Fibroblast of skin of scalp (primary cell): ENCODE results near the gene PTPN6. TPM values are rescaled to one million over a fixed set of nuclear protein-coding genes. Genes with fewer than 3 reads are reported as not detected.
"Not testable (repeated sequence)": the region's sequence is repeated elsewhere in the genome, so short reads cannot be mapped to it uniquely, and the experiment has no call there.

Experiments used
- DNase-seq: peaks from one replicate; pipeline ENCODE4 v3.0.0-alpha.2; 2013
- polyA plus RNA-seq, 2 experiments: library from polyadenylated mRNA; unstranded; fragments of 120-200 nt; gene quantifications; one replicate each; pipeline ENCODE4 v1.2.1, GENCODE V29; 2013; ENCODE audit not compliant: insufficient read length in 2 of 2

Gene PTPN6
- 0.31 TPM for polyA plus RNA-seq (2013, experiment 1 of 2; ENCODE audit: insufficient read length)
- polyA plus RNA-seq (2013, experiment 2 of 2; ENCODE audit: insufficient read length) = 0.76 TPM

DNA sequence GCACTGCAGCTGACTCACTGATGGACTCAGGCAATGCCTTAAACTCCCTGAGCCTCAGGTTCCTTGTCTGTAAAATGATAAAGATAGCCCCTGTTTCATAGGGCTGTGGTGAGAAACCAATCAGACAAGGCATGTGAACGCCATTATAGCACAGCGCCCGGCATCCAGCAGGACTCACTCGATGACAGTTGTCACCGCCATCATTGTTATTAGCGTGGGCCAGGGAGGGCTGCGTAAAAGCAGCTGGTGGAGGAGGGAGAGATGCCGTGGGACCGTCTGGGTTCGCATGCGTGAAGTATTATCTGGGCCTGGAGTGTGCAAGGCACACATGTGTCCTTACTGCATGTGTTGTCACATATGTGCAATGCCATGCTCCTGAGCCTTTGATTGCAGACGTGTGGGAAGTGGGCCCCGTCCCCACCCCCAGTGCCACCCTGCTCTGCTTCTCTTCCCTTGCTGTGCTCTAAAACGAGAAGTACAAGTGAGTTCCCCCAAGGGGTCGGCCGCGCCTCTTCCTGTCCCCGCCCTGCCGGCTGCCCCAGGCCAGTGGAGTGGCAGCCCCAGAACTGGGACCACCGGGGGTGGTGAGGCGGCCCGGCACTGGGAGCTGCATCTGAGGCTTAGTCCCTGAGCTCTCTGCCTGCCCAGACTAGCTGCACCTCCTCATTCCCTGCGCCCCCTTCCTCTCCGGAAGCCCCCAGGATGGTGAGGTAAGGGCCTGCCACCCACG, at the start of gene PTPN6:
PTPN6 (plus strand) TSS at position 546 of the 730 bp plus-strand sequence; CDS start at position 703, 157 bp downstream.
- DNase-seq = no peak

DNA sequence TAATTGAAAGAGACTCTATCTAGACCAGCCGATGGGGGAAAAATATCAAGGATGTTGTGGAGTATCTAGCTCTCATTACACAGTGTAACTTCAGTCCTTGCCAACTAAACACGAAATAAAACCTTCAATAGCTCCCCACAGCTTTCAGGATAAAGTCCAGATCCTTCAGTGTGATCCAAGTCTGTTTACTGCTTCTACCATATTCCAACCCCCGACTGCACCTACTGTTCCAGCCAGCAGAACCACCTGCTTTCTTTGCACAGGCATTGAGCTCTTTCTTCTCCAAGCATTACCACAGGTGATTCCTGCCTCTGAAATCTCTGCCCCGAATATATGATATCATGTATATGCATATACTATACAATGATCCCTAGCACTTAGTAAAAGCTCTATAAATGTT, 48.7 kb upstream of the PTPN6 start:
- DNase-seq = no peak

DNA sequence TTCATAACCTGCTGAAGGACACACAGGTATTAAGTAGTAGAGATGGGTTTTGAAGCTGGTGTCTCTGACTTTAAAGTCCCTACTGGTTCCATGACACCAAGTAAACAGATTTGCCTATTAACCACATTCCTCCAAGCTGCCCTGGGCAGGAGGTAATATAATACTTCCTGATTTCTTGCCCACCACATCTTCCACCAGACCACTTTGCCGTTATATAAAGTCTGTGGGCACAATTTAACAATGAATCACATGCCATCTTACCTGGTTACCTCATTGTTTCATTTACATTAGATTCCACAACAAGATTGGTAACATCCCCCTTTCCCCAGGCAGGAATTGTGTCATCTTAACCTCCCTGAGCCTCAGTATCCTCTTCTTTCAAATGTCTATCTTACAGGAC, 47.4 kb upstream of the PTPN6 start:
- DNase-seq = no peak

DNA sequence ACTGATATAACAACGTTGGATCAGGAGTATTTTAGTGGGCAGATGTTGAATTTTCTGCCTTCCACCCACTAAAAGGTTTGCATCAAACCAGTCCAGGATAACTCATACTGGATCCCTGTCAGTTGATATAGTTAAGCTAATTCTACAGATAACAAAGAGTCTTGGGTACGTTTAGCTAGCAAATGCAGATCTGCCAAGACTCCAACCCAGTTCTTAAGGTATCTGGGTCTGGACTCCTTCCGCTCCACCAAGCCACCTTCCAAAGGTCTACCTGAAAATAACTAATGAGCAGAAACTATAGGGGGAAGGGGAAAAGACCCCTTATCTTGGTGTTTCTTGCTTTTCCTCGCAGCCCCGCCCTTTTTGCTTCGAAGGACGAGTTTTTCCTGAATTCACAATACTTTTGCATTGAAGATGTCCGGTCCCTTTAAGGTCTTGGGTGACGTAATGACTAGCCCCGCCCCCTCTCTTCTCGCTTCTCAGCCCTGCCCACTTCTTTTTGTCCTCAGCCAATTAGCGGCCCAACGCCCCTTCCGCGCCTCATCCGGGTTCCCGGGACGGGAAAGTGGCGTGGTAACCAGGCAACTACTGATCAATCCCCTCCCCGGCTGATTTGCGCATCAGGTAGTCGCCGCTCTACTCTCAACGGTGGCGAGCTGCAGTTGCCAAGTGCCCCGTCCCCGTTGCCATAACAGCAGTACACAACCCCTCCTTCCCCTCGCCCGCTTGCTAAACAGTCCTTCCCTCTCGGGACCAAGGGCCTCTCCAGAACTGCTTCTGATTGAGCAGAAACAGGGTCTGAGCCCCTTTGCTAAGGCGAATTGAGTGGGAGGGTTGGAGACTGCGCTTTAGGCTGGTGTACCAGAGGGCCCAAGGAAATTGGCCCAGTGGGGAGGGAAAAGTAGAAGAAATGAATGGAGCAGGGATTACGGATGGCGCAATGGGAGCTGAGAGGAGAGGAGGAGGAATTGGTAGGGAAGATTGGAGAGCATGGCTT, 46.6 kb upstream of the PTPN6 start, which contains the start of gene LRRC23:
LRRC23 (plus strand) TSS at position 543 of the 997 bp plus-strand sequence. CDS start 812 bp downstream, outside the sequence.
- peak; percentile 95 for DNase-seq

DNA sequence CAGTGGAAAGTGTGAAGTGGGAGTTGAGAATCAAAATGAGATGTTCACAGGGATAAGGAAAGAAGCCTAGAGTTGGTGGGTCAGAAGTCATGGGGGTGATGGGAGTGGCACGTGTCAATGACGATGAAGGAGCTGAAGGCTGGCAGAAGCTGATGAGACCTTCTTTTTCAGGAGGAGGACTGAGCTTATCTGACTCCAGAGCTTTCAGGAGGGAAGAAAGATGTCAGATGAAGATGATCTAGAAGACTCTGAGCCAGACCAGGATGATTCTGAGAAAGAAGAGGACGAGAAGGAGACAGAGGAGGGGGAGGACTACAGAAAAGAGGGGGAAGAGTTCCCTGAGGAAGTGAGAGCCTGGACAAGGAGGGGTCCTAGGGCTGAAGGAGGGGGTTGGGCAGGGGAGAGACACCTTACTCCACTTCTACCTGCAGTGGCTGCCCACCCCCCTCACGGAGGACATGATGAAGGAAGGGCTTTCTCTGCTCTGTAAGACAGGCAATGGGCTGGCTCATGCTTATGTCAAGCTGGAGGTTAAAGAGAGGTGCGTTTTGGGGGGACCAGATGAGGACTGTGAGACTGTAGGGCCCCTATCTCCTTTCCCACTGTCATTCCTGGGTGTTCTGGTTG, 45.6 kb upstream of the PTPN6 start:
- no peak for DNase-seq

DNA sequence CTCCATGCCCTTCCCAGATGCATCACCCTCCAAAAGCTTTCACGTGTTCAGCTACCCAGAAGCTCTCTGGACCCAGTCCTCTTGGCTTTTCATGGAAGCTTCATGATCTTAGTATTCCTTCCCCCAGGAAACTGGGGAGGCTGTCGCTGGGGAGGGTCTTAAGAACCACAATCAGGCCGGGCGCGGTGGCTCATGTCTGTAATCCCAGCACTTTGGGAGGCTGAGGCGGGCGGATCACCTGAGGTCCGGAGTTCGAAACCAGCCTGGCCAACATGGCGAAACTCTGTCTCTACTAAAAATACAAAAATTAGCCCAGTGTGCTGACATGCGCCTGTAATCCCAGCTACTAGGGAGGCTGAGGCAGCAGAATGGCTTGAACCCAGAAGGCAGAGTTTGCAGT, 43.0 kb upstream of the PTPN6 start:
- not testable (repeated sequence) for DNase-seq

DNA sequence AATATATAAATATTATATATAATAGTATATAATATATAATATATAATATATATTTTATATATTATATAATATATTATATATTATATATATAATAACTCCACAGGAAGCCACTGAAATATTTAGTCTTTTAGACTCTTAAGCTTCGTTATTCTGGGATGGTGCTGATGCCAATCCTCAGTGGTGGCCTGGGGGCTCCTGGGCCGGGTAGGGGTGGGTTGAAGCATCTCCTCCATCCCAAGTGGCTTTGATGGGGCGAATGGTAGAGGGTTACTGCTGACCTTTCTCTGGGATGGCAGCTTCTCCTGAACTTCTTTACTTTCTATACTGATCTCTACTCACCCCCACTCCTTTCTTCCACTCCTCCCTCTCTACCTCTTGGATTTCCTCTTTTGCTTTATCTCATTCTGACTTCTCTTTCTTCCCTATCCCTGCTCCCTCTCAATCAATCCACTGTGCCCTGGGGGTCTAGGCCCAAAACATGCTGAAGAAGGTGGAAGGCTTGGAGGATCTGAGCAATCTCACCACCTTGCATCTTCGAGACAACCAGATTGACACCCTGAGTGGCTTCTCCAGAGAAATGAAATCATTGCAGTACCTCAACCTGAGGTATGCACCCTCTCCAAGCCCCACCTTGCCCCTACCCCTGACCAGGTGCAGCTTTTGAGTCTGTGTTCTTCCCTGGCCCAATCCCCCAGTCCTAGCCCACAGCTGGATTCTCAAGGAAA, 41.6 kb upstream of the PTPN6 start:
- DNase-seq = no peak

DNA sequence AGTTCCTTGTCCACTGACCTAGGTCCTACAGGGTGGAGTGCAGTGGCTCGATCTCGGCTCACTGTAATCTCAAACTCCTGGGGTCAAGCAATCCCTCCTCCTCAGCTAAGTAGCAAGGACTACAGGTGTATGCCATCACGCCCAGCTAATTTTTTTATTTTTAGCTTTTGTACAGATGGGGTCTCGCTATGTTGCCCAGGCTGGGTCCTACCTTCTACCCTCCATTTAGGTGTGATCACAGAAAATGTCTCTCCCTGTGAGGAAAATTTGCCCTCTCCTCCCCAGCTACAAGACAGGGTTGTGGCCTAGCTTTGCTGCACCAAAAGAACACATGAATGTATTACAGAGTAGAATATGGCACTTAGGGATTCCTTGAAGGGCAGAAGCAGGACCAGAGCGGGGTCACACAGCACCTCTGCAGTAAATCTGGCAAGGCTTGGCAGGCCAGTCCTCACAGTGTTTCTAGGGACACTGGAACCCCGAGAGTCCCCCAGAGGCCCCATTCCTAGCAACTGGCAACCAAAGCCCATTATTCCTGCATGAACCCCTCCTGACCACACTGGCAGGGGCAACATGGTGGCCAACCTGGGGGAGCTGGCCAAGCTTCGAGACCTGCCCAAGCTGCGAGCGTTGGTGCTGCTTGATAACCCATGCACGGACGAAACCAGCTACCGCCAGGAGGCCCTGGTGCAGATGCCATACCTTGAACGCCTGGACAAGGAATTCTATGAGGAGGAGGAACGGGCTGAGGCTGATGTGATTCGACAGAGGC, 38.8 kb upstream of the PTPN6 start:
- no peak for DNase-seq

DNA sequence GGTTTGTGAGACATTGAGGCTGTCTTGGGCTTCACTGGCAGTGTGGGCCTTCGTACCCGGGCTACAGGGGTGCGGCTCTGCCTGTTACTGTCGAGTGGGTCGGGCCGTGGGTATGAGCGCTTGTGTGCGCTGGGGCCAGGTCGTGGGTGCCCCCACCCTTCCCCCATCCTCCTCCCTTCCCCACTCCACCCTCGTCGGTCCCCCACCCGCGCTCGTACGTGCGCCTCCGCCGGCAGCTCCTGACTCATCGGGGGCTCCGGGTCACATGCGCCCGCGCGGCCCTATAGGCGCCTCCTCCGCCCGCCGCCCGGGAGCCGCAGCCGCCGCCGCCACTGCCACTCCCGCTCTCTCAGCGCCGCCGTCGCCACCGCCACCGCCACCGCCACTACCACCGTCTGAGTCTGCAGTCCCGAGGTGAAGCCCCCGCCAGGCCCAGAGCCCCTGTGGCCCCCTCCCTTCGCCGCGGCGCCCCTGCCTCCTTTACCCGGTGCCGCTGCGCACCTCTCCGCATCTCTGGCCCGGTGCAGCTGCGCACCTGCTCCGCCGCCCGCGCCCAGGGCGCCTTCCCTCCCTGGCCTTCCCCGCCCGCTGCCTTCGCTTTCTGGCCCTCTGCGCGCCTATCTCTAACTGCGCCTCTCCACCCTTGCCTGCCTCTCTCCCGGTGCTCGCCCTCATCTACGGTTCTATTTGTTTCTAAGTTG, 36.8 kb upstream of the PTPN6 start, which contains the start of gene ENO2:
ENO2 (plus strand) TSS at position 335 of the 701 bp plus-strand sequence. CDS start 1,253 bp downstream, outside the sequence.
- peak; percentile 81 for DNase-seq

DNA sequence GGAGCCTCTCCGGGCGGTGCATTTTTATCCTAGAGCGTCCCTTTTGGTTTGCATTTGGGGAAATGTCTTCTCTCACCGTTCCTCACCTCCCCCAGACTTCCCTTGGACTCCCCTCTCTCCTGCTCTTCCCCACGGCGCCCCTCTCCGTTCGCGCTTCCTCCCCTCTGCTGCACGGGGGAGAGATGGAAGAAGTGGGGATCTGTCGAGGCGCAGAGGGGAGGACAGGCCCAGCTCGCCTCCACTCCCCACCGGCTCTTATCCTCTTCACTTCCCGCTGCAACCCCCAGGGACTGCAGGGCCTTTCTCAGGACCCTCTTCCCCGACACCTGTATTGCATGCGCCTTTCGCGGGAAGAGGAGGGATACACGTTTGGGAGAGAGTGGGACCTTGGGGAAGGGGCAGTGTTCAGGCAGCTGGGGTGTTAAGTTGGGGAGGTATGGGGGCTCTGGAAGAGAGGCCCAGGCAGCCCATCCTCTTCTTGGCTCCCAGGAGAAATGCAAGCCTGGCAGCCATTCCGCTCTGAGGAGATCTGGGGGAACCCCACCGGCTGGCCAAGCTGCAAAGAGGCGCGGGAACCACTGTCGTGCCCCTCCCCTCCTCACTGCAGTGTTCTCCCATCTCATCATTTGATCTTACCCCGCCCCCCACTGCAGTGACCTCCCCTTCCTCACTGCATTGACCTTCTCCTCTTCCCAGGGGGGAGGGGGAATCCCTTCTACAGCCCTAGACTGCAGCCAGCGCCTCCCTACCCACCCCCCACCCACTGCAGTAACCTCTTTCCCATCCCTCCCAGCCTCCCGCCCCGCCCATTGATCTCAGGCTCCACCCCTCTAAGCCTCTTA, 36.0 kb upstream of the PTPN6 start:
- DNase-seq = no peak

DNA sequence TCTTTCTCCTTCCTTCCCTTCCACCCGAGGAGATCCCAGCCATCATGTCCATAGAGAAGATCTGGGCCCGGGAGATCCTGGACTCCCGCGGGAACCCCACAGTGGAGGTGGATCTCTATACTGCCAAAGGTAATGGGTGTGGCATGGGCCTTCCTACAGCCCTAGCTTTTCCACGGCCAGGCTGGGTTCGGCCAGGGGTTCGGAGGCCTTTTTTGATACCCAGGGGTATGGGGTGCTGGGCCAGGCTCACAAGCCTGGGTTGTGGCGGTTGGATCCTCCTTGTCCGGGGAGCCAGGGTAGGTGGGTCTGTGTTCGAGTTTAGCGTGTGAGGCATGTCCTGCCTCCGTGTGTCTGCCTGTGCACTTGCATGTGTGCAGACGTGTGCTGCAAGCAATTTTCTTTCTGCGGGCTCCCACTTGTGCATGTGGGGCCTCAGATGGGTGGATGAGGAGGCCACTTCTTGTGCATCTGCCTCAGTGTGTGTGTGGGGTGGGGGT, 35.3 kb upstream of the PTPN6 start:
- DNase-seq = no peak

DNA sequence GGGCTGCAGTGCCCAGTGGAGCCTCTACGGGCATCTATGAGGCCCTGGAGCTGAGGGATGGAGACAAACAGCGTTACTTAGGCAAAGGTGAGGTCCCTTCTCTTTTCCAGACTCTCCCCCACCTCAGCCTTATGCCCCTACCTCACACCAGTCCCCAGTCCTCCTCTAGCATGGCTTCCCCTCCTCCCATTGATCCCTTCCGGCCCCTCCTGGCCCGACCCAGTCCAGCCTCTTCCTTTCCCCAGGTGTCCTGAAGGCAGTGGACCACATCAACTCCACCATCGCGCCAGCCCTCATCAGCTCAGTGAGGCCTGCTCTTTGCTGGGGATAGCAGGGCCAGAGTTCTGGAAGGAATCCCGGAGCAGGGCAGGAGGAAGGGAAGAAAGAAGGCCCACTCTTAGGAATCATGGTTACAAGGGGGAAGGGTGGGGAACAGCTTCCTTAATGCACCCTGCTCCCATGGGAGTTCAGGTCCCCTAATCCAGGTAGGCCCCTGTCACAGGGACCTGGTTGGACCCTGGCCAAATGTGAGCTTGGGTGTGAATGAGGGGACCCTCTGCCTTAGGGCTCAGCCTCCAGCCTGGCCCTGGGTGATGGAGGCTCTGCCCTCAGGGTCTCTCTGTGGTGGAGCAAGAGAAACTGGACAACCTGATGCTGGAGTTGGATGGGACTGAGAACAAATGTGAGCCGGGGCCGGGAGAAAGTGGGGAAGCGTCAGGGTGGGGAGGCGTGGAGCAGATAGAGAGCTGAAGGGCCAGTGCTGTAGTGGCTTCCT, 34.5 kb upstream of the PTPN6 start:
- no peak for DNase-seq

DNA sequence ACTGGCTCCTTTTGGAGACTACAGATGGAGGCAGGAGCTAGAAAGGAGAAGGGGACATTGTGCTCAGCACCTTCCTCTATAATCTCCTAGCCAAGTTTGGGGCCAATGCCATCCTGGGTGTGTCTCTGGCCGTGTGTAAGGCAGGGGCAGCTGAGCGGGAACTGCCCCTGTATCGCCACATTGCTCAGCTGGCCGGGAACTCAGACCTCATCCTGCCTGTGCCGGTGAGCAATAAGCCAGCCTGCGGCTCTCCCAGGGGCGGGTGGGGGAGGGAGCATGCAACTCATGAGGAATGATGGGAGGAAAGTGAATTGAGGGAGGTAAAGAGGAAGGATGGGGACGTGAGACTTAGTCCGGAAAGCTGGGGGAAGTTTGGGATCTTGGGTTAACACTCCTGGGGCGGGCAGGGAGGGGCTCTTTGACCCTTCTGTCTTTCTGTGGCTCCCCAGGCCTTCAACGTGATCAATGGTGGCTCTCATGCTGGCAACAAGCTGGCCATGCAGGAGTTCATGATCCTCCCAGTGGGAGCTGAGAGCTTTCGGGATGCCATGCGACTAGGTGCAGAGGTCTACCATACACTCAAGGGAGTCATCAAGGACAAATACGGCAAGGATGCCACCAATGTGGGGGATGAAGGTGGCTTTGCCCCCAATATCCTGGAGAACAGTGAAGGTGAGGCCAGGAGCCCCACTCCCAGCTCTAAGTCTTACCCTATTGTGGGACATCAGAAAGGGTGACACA, 33.5 kb upstream of the PTPN6 start:
- DNase-seq = peak; percentile 45

DNA sequence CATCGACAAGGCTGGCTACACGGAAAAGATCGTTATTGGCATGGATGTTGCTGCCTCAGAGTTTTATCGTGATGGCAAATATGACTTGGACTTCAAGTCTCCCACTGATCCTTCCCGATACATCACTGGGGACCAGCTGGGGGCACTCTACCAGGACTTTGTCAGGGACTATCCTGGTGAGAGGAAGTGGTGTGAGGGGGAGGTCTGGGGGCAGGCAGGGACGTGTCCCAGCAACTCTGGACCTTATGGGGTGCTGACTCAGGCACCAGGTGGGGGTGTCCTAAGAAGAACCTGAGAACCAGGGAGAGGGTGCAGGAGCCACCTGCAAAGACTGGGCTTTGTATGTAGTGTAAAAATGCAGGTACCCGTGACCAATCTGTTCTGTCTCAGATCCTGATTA, 31.6 kb upstream of the PTPN6 start:
- no peak for DNase-seq

DNA sequence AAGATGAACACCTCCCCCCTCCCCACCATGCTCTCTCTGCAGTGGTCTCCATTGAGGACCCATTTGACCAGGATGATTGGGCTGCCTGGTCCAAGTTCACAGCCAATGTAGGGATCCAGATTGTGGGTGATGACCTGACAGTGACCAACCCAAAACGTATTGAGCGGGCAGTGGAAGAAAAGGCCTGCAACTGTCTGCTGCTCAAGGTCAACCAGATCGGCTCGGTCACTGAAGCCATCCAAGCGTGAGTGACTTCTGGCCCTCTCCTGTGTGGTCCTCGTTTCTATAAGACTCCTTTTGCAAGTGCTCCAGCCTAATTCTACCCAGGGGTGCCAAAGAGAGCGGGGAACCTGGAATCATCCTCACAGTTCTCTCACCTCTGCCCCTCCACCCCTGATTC, 29.6 kb upstream of the PTPN6 start:
- no peak for DNase-seq

DNA sequence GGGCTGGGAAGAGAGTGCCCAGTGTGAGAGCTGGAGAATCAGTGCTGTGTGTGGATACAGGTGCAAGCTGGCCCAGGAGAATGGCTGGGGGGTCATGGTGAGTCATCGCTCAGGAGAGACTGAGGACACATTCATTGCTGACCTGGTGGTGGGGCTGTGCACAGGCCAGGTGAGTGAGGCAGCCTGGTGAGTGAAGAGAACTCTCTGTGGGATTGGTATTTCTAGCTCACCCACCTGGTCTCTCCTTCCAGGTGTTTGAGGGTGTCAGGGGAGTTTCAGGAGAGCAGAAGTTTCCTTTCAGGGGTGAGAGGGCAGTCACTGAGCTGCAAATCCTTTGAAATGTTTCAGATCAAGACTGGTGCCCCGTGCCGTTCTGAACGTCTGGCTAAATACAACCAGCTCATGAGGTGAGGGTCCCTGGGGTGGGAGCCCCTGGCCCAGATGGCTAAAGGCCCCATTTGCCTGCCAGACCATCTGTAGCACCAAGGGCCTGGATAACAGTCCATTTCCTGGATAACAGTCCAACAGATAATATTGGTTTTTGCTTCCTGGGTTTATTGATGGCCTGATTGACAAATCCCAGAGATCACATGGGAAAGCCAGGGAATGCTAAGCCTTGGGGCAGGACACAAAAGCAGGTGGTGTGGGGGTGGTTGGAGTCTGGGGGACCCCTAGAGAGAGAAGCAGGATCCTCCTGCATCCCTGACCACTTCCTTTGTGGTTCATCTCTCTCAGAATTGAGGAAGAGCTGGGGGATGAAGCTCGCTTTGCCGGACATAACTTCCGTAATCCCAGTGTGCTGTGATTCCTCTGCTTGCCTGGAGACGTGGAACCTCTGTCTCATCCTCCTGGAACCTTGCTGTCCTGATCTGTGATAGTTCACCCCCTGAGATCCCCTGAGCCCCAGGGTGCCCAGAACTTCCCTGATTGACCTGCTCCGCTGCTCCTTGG, 28.9 kb upstream of the PTPN6 start:
- DNase-seq = no peak
